Activated CD4-positive, alpha-beta T cell treated with anti-CD3 and anti-CD28 coated beads, Interleukin-2, amount 10 ng/mL, durations not matched to agents 7 days and 5 days (primary cell): ENCODE results near the gene NT5C1B. TPM values are rescaled to one million over a fixed set of nuclear protein-coding genes. Genes with fewer than 3 reads are reported as not detected.
"Not testable (repeated sequence)": the region's sequence is repeated elsewhere in the genome, so short reads cannot be mapped to it uniquely, and the experiment has no call there.

Experiments used
- CTCF ChIA-PET: fragments of 350-600 bp; sonication (Branson Sonifier 250); formaldehyde crosslinking; loops from one replicate; lab custom pipeline; 2021; ENCODE audit warnings: antibody characterized with exemption; lab: Charles Lee
- POLR2A ChIA-PET: fragments of 350-600 bp; sonication (Branson Sonifier 250); formaldehyde crosslinking; loops from one replicate; lab custom pipeline; 2021; ENCODE audit warnings: antibody characterized with exemption; lab: Charles Lee
- DNase-seq: peaks from one replicate; pipeline ENCODE4 v3.0.0-alpha.2; 2020
- H3K27ac Mint-ChIP-seq: one replicate; pipeline ENCODE4 v1.8.0; 2021; ENCODE audit warnings: mild to moderate bottlenecking, moderate library complexity, mixed read lengths
- H3K27me3 Mint-ChIP-seq: one replicate; pipeline ENCODE4 v1.8.0; 2021; ENCODE audit warnings: mixed read lengths
- H3K36me3 Mint-ChIP-seq: one replicate; pipeline ENCODE4 v1.8.0; 2021; ENCODE audit warnings: low read depth, mixed read lengths
- H3K4me1 Mint-ChIP-seq: one replicate; pipeline ENCODE4 v1.8.0; 2021; ENCODE audit warnings: mixed read lengths
- H3K4me3 Mint-ChIP-seq: one replicate; pipeline ENCODE4 v1.8.0; 2021; ENCODE audit warnings: mild to moderate bottlenecking, moderate library complexity, mixed read lengths
- H3K9me3 Mint-ChIP-seq: one replicate; pipeline ENCODE4 v1.8.0; 2021; ENCODE audit warnings: mixed read lengths
- total RNA-seq, 2 experiments: library from RNA; stranded (reverse); gene quantifications; one replicate each; pipeline ENCODE4 v1.2.3, GENCODE V29; 2021

Gene NT5C1B
- total RNA-seq: not detected

DNA sequence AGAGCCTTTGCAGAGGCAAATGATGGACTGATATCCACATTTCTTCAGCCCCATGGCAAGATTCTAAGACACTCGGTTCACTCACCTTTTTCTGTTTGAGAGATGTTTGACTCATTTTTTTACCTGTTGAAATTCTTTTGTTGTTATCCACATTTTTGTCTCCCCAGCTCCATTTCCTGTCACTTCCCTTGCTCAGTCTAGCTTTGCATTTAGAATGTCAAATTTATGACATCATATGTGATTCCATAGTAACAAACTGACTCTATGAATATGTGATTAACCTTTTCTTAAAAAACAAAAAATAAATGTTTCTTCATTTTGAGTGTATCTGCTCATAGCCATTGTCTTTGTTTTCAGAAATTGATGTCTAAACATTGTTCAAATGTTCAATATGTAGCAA is at the start of gene NT5C1B:
Gene NT5C1B, minus strand, starts transcription at position 216 of the 400 bp plus-strand sequence. Its CDS starts 101 bp downstream, at position 115.
- Mint-ChIP-seq H3K36me3 (no peaks in the 10 kb centered on the region), H3K4me3 (no peak within 1 kb of the TSS), H3K27me3 (no peaks in the 10 kb centered on the region), H3K9me3 (peaks cover 11% of the 10 kb centered on the region), H3K4me1 (no peaks in the 10 kb centered on the region), H3K27ac (no peak within 1 kb of the TSS)
- DNase-seq: no peak
- ChIA-PET POLR2A (no interaction called here), CTCF (interaction anchor here (1.2 kb wide), 1 partner anchor 15 kb away, joined by 4 read pairs; no protein-coding TSS in a partner anchor)

DNA sequence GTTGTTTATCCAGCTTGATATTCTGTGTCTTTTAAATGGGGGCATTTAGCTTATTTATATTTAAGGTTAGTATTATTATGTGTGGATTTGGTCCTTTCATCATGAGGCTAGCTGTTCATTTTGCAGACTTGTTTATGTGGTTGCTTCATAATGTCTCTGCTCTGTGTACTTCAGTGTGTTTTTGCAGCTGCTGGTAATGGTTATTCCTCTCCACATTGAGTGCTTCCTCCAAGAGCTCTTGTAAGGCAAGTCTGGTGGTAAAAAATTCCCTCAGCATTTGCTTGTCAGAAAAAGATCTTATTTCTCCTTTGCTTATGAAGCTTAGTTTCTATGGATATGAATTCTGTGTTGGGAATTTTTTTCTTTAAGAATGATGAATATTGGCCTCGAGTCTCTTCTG is 47.8 kb upstream of the NT5C1B start:
- peaks cover 2% of the 10 kb centered on the region for H3K36me3 Mint-ChIP-seq
- H3K27me3 Mint-ChIP-seq: no peaks in the 10 kb centered on the region
- POLR2A ChIA-PET: no interaction called here

DNA sequence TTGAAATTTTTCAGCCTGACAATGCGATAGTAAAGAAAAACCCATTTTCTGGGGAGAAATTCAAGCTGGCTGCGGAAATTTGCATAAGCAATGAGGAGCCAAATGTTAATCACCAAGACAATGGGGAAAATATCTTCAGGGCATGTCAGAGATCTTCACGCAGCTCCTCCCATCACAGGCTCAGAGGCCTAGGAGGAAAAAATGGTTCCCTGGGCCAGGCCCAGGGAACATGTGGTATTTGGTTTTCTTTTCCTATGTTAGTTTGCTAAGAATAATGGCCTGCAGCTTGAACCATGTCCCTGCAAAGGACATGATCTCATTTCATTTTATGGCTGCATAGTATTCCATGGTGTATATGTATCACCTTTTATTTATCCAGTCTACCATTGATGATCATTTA is 43.3 kb upstream of the NT5C1B start:
- H3K36me3 Mint-ChIP-seq, H3K27ac Mint-ChIP-seq, H3K27me3 Mint-ChIP-seq, DNase-seq, CTCF ChIA-PET, POLR2A ChIA-PET, H3K4me3 Mint-ChIP-seq, H3K4me1 Mint-ChIP-seq: not testable (repeated sequence)
- H3K9me3 Mint-ChIP-seq: peaks cover 41% of the 10 kb centered on the region

More for the DNA sequence above, 47.8 kb upstream of the NT5C1B start:
- CTCF ChIA-PET: no interaction called here
- H3K4me1 Mint-ChIP-seq: no peaks in the 10 kb centered on the region
- no peak overlapping the region for H3K4me3 Mint-ChIP-seq
- DNase-seq: no peak
- no peak overlapping the region for H3K27ac Mint-ChIP-seq
- H3K9me3 Mint-ChIP-seq: peaks cover 33% of the 10 kb centered on the region

DNA sequence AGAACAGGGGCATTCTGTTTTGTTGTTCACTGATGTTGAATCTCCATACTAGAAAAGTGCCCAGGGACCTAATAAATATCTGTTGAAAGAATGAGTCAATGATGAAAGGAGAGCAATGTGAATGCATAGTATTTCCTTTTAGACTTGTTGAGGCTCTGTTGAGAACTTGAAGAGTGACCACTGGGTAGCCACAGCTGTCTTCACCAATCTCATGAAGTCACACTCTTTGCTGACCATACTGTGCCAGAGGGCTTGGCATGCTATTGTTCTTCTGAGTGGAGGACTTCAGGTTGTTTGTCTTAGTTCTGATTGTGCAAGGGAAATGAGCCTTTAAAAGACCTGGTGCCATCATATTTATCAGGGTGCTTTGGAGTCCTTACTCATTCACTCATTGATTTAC is 41.6 kb upstream of the NT5C1B start:
- H3K36me3 Mint-ChIP-seq: peaks cover 4% of the 10 kb centered on the region
- no peaks in the 10 kb centered on the region for H3K27me3 Mint-ChIP-seq
- H3K4me1 Mint-ChIP-seq: no peaks in the 10 kb centered on the region
- CTCF ChIA-PET: no interaction called here
- POLR2A ChIA-PET: no interaction called here
- peaks cover 28% of the 10 kb centered on the region for H3K9me3 Mint-ChIP-seq
- H3K27ac Mint-ChIP-seq: no peak overlapping the region
- no peak for DNase-seq
- no peak overlapping the region for H3K4me3 Mint-ChIP-seq

DNA sequence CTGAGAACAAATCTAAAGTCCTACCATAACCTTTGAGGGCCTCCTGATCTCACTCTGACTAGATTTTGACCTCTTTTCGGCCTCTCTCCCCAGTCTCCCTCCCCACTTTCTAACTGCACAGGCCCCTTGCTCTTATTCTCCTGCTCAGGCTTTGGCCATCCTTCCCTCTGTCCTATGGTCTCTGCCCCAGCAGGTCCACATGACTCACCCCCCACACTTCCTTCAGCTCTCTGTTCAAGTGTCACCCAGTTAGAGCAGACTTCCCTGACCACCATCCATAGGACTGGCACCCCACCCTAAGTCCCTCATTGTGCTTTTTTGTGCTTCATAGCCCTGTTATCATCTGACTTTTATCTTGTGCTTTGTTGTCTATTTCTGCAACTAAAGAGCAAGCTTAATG is 41.2 kb upstream of the NT5C1B start:
- H3K27me3 Mint-ChIP-seq: no peaks in the 10 kb centered on the region
- no peak overlapping the region for H3K4me3 Mint-ChIP-seq
- peaks cover 4% of the 10 kb centered on the region for H3K36me3 Mint-ChIP-seq
- ChIA-PET POLR2A (no interaction called here), CTCF (no interaction called here)
- H3K4me1 Mint-ChIP-seq: no peaks in the 10 kb centered on the region
- no peak overlapping the region for H3K27ac Mint-ChIP-seq
- DNase-seq: no peak
- peaks cover 25% of the 10 kb centered on the region for H3K9me3 Mint-ChIP-seq

DNA sequence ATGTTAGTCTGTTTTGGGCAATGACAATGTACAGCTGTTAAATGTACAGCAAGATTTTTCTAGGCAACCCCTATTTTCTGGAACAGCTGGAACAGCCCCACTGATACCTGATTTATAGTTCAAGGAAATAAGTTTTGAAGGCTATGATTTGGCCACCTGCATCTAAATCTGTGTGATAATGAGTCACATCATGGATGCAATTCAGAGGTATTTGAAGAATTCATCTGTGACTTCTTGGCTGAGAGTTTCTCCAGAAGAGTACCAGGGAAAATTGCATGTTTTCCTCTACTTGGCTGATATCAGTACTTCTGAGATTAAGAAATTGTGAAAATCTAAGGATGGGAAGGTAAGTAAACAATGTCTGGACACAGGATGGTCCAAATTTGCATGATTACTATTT is 40.7 kb upstream of the NT5C1B start:
- no peak for DNase-seq
- POLR2A ChIA-PET: no interaction called here
- CTCF ChIA-PET: no interaction called here
- Mint-ChIP-seq H3K4me1 (no peaks in the 10 kb centered on the region), H3K27ac (no peak overlapping the region), H3K27me3 (no peaks in the 10 kb centered on the region), H3K4me3 (no peak overlapping the region), H3K9me3 (peaks cover 22% of the 10 kb centered on the region), H3K36me3 (peaks cover 4% of the 10 kb centered on the region)

DNA sequence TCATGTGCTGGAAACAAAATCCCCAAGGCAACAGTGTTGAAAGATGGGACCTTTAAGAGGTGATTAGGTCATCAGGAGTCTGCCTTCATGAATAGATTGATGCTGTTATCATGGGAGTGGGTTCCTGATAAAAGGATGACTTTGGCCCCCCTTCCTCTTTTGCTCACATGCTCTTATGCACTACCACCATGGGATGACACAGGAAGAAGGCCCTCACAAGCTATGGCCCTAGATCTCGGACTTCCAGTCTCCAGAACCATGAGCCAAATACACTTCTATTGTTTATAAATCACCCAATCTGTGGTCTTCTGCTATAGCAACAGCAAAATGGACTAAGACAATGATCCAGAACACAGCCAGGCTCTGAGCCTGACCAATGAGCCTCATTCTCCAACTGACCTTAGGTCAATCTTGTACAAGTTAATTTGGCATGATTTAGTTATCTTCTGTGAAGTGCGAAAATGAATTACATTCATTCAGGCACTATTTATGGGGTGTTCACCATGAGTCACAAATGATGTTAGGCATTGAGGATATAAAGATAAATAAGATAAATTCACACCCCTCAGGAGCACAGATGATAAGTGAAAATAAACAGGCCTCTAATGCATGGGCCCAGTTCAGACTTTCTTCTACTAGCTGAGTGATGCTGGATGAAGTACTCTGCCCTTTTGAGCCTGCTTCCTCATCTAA is 37.7 kb upstream of the NT5C1B start:
- peaks cover under 1% of the 10 kb centered on the region for H3K36me3 Mint-ChIP-seq
- peaks cover 9% of the 10 kb centered on the region for H3K9me3 Mint-ChIP-seq
- no peak overlapping the region for H3K4me3 Mint-ChIP-seq
- no peaks in the 10 kb centered on the region for H3K4me1 Mint-ChIP-seq
- no peak overlapping the region for H3K27ac Mint-ChIP-seq
- ChIA-PET POLR2A (no interaction called here), CTCF (interaction anchor here (1.3 kb wide), 1 partner anchor 9 kb away, joined by 3 read pairs; no protein-coding TSS in a partner anchor)
- DNase-seq: no peak
- H3K27me3 Mint-ChIP-seq: no peaks in the 10 kb centered on the region

DNA sequence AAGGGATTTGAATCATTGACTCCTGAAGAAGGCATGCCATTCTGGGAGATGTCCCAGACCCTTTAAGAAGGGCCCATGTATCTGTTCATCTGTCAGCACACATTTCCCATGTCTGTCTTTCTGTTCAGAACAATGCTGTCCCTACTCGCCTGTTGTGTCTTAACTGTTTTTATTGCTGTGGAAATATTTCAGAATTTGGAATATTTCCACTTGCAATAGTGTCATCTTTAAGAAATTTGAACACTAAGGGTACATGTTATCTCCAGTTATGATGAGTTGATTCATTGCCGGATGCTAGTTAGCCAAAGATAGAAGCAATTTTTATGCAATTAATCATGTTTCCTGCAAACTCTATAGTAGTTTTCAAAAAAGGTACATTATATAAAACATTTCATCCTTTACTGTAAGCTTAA is 36.9 kb upstream of the NT5C1B start:
- Mint-ChIP-seq H3K4me3 (no peak overlapping the region), H3K27me3 (no peaks in the 10 kb centered on the region), H3K4me1 (no peaks in the 10 kb centered on the region), H3K27ac (no peak overlapping the region), H3K36me3 (no peaks in the 10 kb centered on the region), H3K9me3 (peaks cover 6% of the 10 kb centered on the region)
- ChIA-PET CTCF (no interaction called here), POLR2A (no interaction called here)
- DNase-seq: no peak

DNA sequence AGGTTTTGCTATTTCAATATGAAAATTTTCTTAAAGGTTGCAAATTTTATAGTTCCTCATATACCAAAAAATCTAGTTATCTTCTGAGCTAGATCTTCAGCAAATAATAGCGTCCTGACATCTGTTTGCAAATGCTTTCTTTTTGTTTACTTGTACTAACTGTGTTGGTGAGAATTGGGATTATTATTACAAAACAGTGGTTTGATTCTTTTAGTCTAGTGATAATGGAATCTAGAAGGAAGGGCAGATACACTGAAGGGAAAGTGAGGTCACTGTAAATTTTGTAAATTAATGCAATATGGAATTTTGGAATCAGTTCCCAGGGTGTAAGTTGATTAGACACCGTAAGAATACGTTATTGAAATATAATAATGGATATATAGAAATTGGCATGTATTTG is 36.2 kb upstream of the NT5C1B start:
- H3K36me3 Mint-ChIP-seq: no peaks in the 10 kb centered on the region
- no peaks in the 10 kb centered on the region for H3K27me3 Mint-ChIP-seq
- no peaks in the 10 kb centered on the region for H3K4me1 Mint-ChIP-seq
- CTCF ChIA-PET: no interaction called here
- no peak overlapping the region for H3K4me3 Mint-ChIP-seq
- no peak overlapping the region for H3K27ac Mint-ChIP-seq
- DNase-seq: no peak
- POLR2A ChIA-PET: no interaction called here
- peaks cover under 1% of the 10 kb centered on the region for H3K9me3 Mint-ChIP-seq

DNA sequence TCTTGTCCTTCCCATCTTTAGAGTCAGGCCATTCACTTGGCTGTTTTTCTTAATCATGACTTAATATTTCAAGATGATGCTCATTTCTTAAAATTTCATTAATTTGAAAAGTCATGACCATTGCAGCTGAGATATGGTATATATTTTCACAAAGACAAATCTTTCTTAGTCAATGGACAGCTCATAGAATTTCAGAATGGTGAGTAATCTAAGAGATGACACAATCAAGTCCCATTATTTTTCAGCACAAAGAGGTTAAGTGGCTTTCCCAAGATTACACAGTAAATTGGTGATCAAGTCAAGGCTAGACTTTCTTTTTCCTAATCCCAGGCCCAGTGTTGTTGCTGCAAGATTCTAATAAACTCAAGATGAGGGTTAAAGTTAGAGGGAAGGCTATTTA is 34.4 kb upstream of the NT5C1B start:
- CTCF ChIA-PET: no interaction called here
- no peak for DNase-seq
- Mint-ChIP-seq H3K9me3 (no peaks in the 10 kb centered on the region), H3K36me3 (no peaks in the 10 kb centered on the region), H3K27me3 (no peaks in the 10 kb centered on the region), H3K4me1 (no peaks in the 10 kb centered on the region), H3K27ac (no peak overlapping the region), H3K4me3 (no peak overlapping the region)
- POLR2A ChIA-PET: no interaction called here

DNA sequence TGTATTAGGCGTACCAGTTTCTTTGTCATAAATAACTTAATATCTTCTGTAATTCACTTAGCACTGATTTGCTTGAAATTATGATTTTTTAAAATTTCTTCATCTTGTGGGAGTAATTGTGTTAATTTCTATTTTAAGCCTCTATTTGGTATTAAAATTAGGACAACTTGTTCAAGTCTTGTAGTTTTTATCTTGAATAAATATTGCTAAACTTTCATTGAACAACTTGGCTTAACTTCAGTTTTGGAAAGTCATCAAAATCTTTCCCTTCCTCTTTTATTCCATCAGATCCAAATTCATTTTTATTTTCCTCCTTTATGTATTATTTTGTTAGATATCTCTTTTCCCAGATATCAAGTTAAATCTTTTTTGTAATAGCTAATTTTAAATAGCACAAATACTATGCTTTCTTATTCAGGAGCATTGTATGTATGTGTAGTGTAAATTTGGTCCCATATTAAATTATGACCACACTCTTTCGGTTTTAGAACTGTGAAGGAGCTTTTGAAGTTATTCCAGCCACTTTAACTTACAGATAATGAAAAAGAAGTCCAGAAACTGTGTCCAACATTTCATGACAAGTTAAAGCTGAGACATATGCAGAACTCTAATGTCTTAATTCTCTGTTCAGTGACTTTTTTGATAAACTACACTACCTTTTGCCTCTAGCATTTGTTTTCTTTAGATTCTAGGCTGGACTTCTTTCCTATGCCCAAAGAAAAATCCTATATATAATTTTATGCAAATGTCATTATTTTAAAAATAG is 31.7 kb upstream of the NT5C1B start:
- no peak for DNase-seq
- Mint-ChIP-seq H3K4me3 (no peak overlapping the region), H3K36me3 (no peaks in the 10 kb centered on the region), H3K27ac (no peak overlapping the region), H3K4me1 (no peaks in the 10 kb centered on the region), H3K27me3 (no peaks in the 10 kb centered on the region), H3K9me3 (no peaks in the 10 kb centered on the region)
- ChIA-PET CTCF (no interaction called here), POLR2A (no interaction called here)

DNA sequence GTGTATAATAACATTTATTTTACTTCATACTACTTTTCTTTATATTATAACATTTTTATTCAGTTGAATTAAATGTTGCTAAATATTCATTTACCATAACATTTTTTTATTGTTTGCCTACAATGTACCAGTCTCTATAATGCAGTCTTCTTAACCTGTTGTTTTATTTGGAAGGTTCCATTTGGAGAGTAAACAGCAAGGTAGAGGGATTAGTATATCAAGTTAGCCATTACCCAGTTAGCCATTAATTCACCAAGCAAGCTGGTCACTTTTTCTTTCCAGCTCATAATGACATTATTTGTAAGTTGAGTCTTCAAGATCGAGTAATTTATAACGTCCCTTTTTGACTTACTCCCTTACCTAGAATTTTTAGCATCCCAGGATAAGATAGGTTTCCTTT is 29.7 kb upstream of the NT5C1B start:
- CTCF ChIA-PET: interaction anchor here (0.7 to 0.9 kb wide), 2 partner anchors 8 to 124 kb away, joined by 3 read pairs; no protein-coding TSS in a partner anchor
- POLR2A ChIA-PET: no interaction called here

DNA sequence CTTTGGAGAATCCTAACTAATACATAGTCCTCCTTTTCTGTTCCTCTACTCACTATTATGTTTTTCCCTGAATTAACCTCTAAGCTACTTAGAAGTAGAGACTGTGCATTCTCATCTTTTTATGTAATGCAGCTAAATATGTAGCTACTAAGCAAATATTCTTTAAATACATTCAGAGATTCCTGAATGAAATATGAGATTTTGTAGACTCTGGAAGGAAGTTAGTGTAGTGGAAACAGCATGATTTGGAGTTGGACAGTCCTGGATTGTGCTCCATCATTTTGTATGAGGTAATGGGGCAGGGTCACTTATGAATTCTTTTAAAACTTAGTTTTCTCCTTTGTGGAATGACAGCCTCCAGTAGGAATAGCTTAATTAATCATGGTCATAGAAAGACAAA is 24.7 kb upstream of the NT5C1B start:
- no peaks in the 10 kb centered on the region for H3K9me3 Mint-ChIP-seq
- no peaks in the 10 kb centered on the region for H3K4me1 Mint-ChIP-seq
- POLR2A ChIA-PET: no interaction called here
- H3K27me3 Mint-ChIP-seq: no peaks in the 10 kb centered on the region
- no peaks in the 10 kb centered on the region for H3K36me3 Mint-ChIP-seq
- DNase-seq: no peak
- H3K27ac Mint-ChIP-seq: no peak overlapping the region
- no peak overlapping the region for H3K4me3 Mint-ChIP-seq
- CTCF ChIA-PET: interaction anchor here (0.6 kb wide), 1 partner anchor 305 kb away, joined by 3 read pairs; no protein-coding TSS in a partner anchor

More for the DNA sequence above, 29.7 kb upstream of the NT5C1B start:
- no peaks in the 10 kb centered on the region for H3K27me3 Mint-ChIP-seq
- H3K9me3 Mint-ChIP-seq: no peaks in the 10 kb centered on the region
- DNase-seq: no peak
- no peak overlapping the region for H3K4me3 Mint-ChIP-seq
- no peaks in the 10 kb centered on the region for H3K36me3 Mint-ChIP-seq
- H3K4me1 Mint-ChIP-seq: no peaks in the 10 kb centered on the region
- no peak overlapping the region for H3K27ac Mint-ChIP-seq
